Esophagus muscularis mucosa (tissue), 4 donors: ENCODE results near the gene PGD.

ENCODE experiments used
- CTCF ChIP-seq, 3 experiments: fragments of 200-600 bp in 2 of 3; fragments of 450-650 bp in 1 of 3; sonication (generic) in 2 of 3; IDR thresholded peaks; one replicate each; pipeline ENCODE4 v1.5.1; 2017 to 2019; ENCODE audit warnings: antibody characterized with exemption in 3 of 3, mild to moderate bottlenecking in 2 of 3, moderate library complexity in 1 of 3
- EP300 ChIP-seq: sonication (generic); formaldehyde crosslinking; IDR thresholded peaks from one replicate; pipeline ENCODE4 v1.6.1; 2017; ENCODE audit warnings: antibody characterized with exemption
- POLR2A ChIP-seq: fragments of 450-650 bp; IDR thresholded peaks from one replicate; pipeline ENCODE4 v1.6.1; 2017; ENCODE audit warnings: antibody characterized with exemption, moderate library complexity, mild to moderate bottlenecking, low read depth

DNA sequence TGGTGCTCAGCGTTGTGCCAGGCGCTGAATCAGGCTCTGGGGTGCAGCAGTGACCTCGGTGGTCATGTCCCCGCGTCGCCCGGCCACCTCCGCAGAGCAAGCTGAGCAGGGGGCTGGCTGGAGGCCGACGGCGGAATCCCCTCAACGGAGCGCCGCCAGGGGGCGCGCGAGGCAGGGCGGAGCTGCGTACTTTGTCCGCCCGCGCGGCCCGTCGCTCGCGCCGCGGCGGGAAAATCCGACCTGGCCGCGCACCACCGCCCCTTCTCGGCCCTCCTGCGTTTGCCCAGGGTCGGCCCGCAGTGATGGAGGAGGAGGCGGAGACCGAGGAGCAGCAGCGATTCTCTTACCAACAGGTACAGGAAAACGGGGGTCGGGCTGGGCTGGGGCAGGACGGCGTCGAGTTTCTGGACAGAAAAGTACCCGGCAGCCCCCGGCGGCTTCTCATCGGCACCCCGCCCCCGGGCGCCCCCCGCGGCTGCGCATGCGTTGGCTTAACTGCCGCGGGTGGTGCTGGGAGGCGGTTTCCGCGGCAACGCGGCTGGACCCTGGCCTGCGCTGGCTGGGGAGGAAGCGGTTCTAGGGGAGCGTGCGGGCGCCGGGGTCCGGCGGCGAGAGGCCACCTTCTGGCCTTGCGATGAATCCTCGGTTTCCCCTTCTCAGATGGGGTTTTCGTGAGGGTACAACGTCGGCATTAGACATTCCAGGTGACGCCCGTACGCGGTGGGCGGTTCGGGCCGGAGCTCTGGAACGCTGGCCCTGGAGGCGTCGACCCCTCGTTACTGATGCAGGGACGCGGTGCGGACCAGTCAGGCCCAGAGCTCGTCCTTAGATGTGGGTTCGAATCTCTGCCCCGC lies 31.6 kb downstream of the PGD start, which contains the start of gene CENPS:
- TF ChIP-seq CTCF (IDR thresholded peaks at IDR 0.05) (peak in 2 of 3 experiments; percentile 95 to 99), EP300 (no peak), POLR2A (no peak)
